ENCODE data around the gene FUT2.
"Not testable (repeated sequence)": the region's sequence is repeated elsewhere in the genome, so short reads cannot be mapped to it uniquely, and the experiment has no call there.

The FUT2 gene

DNA sequence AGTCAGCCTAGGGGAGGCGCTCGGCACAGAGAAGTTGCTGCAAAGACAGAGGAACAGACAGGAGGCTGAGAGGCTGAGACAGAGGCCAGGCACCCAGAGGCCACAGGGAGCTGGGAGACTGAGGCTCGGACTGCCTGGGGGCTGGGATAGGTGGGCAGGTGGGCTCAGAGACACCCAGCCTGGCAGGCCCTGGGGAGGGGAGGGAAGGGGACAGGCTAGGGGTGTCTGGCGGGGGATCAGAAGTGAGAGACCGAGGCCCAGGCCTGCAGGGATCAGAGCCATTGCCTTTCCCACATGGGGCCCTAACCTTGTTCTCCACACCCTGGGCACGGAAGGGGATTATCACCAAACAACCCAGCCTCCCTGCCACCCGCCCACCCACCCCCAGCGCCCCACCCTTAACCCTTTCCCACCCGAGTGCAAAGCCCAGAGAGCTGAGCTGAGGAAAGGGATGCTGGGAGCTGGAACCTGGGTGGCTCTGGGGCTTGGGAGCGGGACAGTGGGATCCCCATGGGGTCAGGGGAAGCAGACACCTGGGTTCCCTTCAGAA lies 24.2 kb upstream of the FUT2 start:
- no peak for DNase-seq

DNA sequence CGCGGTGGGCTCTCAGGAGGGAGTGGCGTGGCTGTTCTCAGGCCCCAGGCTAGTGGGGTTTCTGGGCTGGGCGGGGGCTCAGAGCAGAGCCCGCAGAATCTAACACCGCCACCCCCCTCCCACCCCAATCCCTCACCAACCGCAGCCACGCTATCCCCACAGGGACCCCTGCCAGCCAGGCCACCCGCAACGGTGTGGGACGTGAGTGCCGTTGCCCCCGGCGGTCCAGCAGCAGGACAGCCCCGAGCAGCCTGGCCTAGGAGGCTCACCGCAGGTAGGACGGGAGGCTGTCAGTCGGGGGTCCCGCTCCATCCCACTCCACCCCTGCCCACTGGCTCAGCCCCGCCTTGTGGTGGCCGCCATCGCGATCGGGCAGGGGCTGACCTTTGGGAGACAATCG lies 22.8 kb upstream of the FUT2 start, which contains the start of gene NTN5:
TSS of gene NTN5 (minus strand) at position 24 of the 400 bp plus-strand sequence. CDS start 2,031 bp downstream, outside the sequence.
- DNase-seq, result no peak

DNA sequence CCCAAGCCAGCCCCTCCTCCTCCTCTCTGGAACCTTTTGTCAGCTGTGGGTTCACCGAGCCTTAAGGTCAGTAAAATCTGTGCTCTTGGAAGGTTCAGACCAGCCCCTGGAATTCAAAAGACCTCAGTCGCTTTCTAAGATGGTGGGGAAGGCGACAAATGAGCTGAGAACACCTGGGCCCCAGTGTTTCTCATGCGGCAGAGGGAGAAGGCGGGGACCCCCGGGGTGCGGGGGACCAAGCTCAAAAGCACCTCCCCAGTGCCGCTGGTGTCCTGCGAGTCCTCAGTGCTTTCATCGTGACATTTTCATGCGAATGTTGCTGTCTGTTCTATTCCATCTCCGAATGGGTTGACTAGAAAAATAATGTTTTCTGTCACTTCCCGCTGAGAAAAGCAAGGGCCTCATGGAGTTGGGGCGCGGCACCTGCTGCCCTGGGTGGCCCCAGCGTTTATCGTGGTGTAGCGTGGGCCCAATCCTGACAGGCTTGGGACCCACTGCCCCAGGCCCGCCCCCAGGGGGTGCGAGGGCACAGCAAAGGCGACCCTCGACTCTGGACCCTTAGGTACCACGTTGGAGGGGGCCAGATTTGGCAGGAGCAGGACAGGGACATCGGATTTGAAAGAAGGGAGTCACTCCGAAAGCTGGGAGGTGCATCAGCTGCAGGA lies 22.2 kb upstream of the FUT2 start:
- no peak for DNase-seq

DNA sequence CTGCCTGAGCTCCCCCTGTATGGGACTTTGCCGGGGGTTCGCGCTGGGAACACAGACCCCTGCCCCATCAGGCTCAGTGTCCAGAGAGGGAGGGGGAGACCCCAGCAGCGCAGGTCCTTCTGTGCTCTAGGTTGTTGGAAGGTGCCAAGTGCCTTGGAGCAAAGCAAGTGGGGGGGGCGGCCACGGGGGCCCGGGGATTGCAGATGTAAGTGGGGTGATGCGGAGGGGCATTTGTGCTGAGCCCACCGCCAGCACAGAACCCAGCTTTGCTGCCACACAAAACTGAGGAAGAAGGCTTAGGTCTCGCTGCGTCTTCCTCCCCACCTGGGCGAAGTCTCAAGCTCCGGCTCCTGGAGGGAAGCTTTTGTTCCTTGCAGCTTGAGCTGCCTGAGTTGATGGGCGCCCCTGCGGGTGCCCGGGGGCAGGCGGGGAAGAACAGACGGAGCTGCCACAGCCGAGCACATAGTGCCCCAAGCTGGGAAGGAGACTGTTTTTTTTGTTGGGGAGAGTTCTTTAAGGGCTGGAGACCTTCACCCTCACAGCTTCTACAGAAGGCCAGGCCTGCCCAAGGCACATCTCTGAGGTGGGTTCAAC lies 21.5 kb upstream of the FUT2 start:
- DNase-seq, result no peak

DNA sequence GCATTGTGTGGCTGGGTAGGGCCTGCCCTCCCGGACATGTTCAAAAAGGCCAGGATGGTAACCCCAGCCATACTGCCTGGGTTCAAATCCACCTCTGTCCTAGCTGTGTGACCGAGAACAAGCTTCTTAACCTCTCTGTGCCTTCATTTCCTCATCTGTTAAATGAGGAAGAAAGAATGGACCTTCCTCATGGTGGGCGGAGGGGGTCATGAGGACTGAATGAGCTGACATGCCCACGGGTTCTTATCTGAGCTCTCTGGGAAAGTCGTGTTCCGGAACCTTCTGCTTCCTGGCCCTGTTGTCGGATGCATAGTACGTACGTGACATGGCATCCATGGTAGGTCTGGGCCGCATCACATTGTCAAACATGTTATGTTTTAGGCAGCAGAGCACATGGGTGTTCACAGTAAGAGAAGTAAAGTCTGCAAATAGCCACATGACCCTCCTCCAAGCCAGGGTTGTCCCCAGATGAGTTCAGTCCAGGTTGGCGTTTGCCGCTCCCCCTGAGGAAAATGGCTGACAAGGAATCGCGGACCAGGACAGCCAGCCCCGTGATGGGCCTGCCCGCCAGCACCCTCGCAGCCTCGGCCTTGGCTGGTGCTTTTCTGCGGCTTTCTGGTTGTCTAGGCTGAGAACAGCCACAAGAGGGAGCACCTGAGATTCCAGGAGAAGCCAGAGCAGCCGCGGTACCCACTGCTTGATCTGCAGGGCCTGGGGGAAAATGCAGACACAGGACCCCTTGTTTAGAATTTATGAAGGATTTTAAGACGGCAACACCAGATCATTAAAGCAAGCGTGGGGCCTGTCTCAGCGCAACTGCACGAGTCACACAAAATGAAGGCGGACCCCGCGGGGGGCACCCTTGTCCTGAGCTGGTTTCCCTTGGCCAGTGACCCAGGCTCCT lies 20.6 kb upstream of the FUT2 start:
- DNase-seq, result peak; percentile 60

DNA sequence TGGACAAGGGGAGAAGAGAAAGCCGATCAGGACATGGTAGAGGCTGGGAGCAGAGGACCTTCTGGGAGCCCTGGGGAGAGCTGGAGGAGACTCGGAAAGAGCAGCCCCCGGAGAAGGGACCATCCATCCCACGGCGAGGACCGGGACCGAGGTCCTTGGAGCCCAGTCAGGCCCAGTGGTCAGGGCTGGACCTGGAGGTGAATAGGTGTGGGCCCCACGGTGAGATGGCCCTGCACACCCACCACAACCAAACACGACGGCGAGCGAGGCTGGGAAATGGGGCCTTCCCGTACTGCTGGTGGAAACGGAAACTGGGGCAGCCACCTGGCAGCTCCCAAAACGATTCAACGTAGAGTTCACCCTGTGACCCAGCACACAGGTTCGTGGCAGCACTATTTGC lies 19.3 kb upstream of the FUT2 start:
- DNase-seq, result no peak

DNA sequence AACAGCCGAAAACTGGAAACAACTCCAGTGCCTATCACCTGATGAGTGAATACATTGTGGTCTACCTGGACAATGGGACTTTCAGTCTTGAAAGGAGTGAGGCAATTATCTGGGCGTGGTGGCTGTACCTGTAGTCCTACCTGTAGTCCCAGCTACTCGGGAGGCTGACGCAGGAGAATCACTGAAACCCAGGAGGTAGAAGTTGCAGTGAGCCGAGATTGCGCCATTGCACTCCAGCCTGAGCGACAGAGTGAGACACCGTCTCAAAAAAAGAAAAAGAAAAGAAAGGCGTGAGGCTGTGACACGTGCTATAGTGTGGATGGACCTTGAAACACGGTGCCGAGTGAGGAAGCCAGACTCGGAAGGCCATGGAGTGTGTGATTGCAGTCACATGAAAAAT lies 18.9 kb upstream of the FUT2 start:
- no peak for DNase-seq

DNA sequence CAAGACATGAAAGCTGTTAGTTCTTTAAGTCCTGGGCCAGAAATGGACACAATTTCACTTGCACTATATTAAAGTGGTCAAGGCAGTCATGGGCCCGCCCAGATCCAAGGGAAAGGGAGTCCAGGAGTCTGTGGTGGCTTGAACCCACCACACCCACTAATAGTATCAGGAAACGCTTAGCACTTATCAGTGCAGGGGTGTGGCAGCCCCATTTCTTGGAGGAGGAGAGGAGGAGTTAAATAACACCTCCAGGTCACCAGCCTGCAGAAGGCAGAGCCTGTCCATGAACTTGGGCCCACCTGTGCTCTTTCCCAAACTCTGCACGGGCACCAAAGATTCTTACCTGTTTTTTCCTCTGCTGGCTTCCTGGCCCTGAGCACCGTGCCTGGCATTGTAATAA lies 17.6 kb upstream of the FUT2 start:
- DNase-seq, result no peak

DNA sequence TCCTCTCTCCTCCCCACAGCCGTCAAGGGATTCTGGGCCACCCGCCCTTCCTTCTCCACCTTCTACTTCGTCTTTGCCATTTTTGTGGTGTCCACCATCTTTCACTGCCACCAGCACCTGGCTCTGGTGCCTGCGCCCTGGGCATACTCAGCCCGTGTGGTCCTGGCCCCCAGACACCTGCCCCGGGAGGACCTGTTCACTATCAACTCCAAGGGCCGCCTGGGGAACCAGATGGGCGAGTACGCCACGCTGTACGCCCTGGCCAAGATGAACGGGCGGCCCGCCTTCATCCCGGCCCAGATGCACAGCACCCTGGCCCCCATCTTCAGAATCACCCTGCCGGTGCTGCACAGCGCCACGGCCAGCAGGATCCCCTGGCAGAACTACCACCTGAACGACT lies 15.8 kb upstream of the FUT2 start:
- not testable (repeated sequence) for DNase-seq

DNA sequence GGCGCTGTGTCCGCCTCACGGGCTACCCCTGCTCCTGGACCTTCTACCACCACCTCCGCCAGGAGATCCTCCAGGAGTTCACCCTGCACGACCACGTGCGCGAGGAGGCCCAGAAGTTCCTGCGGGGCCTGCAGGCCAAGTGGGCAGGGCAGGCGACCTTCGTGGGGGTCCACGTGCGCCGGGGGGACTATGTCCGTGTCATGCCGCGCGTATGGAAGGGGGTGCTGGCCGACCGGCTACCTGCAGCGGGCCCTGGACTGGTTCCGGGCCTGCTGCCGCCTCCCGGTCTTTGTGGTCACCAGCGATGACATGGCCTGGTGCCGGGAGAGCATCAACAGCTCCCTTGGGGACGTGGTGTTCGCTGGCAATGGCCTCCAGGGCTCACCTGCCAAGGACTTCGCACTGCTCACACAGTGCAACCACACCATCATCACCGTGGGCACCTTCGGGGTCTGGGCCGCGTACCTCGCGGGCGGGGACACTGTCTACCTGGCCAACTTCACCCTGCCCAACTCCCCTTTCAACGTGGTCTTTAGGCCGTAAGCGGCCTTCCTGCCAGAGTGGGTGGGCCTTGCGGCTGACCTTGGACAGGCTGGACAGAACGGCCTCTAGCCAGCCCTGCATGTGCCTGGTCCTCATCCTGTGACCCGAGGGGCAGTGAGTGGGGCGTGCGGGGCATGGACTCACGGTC lies 15.2 kb upstream of the FUT2 start:
- DNase-seq, result no peak

DNA sequence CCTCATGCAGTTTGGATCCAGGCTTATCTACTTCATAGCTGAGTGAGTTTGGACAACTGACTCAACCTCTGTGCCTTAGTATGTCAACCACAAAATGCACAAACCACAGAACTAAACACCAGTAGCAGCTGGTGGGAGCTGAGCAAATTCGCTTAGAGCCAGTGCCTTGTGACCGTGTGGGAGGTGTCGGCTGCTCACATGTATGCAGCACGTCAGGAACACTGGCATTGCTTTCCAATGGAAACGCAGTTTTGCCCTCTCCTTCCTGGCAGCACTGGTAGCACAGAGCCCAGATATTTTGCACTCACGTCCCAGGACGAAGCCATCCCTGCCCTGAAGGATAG lies 14.7 kb upstream of the FUT2 start:
- DNase-seq, result no peak

DNA sequence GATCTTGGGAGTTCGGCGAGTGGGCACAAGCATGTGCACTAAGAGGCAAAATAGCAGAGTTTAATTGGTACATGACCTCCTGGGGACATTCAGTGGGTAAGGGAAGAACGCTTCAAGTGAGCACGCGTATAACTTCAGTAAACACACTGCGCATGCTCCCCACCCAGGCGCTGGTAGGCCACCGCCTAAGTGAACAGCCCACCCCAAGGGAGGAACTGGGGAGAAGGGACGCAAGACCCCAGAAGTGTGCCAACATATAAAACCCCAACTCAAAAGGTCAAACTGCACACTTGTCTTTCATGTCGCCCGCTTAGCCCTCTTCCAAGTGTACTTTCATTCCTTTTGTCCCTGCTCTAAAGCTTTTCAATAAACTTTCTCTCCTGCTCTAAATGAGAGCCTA lies 12.4 kb upstream of the FUT2 start:
- no peak for DNase-seq

DNA sequence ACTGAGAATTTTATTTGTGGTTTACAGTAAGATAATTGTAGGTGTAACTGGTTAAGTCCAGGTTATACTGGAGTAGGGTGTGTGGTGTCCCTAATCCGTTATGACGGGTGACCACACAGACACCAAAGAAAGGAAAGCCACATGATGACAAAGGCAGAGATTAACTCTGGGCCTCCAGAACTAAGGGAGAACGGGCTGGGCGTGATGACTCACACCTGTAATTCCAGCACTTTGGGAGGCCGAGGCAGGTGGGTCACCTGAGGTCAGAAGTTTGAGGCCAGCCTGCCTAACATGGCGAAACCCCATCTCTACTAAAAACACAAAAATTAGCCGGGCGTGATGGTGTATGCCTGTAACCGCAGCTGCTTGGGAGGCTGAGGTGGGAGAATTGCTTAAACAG lies 10.2 kb upstream of the FUT2 start:
- no peak for DNase-seq

DNA sequence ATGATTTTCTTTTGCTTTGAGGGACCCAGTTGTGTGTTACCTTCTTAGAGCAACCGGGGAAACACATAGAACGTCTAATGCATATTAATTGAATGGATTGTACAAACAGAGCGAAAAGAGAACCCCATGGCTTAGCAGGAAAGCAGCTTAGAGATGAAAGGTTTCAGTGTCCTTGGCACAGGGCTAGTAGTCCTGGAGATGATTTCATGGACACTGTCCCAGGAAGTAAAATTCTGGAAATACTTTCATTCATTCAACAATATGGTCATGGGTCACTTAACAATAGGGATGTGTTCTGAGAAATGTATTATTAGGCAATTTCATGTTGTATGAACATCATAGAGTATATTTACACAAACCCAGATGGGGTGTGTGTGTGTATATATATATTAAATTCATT lies 9.7 kb upstream of the FUT2 start:
- no peak for DNase-seq

DNA sequence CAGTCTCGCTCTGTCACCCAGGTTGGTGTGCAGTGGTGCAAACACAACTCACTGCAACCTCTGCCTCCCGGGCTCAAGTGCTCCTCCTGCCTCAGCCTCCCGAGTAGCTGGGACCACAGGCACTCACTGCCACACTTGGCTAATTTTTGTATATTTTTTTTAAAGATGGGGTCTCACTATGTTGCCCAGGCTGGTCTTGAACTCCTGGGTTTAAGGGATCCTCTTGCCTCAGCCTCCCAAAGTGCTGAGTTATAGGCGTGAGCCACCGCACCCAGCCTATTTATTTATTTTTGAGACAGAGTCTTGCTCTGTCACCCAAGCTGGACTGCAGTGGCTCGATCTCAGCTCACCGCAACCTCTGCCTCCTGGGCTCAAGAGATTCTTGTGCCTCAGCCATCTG lies 9.1 kb upstream of the FUT2 start:
- DNase-seq, result not testable (repeated sequence)

DNA sequence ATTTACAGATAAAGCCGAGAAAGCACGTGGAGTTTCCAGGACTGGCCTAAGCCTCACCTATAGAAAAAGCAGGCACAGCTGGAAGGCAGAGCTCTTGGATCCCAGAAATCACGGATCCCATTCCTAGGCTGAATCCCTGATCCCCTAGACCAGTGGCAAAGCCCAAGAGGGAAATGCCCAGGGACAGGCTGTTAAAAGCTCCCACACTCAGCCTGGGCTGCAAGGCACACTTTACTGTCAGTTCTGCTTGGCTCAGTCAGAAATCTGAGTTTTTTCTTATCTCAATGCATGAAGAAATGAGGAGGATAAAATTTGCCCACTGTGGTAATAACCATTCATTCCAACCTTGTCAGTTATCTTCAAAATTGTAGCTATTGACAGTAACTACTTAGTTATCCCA lies 8.0 kb upstream of the FUT2 start:
- no peak for DNase-seq

DNA sequence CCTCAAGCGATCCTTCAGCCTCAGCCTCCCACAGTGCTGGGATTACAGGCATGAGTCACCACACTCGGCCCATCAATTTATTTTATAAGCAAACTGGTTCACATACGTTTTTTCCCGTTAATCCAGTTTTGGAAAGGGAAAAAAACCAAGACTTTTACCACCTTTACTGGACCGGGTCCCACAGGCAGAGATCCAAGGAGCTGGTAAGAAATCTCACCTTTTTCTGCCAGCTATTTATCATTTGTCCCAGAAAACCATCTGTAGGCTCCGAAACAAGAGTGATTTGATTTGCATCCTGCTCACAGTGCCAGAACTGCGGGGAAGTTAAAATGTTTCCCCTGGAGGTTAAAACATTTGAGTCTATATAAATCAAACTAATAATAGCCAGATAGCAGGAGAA lies 6.3 kb upstream of the FUT2 start:
- DNase-seq, result no peak

DNA sequence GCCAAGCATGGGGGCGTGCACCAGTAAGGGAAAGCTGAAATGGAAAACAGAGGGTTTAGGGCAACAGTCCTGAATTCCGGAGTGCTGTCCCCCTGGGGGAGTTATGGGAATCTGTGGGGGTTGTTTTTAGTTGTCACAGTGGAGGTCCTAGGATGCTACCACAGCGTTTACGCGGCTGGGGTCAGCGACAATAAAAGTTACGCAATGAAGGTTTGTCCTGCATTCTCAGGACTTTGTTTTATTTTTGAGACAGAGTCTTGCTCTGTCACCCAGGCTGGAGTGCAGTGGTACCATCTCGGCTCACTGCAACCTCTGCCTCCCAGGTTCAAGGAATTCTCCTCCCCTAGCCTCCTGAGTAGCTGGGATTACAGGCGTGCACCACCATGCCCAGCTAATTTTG lies 2.1 kb upstream of the FUT2 start:
- DNase-seq, result not testable (repeated sequence)

DNA sequence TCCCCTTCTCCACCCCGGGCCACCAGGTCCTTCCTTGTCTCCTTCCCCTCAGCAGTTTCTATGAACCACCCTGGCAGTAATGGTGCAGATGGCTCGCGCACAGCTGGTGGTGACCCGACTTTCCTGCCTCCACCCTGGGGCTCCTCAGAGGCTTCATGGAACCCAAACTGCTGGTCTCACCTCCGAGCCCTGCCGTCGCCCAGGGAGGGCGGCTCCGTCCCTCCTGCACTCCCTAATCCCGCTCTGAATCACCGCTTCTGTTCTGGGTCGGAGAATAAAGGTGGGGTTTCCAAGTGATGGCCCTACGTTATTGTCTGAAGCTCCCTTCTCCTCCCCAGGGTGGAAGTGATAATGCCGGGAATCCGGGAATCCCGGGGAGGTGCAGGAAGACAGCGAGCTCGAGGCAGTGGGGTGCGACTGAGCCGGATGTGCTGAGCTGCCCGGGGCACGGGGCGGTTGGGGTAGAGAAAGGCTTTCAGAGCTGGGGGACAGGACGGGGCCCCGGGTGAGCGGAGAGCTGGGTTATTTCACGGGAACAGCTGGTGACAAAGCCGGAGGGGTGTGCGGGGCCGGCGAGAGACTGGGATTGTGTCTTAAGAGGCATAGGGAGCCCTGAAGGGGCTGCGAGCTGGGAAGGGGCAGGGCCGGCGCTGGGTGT lies 711 bp downstream of the FUT2 start:
- no peak for DNase-seq

DNA sequence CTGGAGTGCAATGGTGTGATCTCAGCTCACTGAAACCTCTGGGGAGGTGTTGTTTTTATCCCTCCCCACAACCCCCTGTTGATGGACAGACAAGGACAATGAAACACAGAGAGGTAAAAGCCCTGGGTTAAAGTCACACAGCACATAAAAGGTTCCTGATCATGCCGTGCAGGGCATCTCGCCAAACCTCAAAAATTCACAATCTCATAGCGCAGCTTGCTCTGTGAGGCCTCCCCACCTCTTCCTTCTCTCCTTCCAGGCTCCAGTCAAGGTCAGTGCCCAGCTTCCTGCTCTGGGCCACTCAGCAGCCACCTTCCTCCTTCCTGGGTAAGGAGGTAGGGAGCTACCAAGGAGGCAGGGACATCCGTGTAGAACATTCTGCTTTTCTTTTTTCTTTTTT lies 2.3 kb downstream of the FUT2 start:
- no peak for DNase-seq

DNA sequence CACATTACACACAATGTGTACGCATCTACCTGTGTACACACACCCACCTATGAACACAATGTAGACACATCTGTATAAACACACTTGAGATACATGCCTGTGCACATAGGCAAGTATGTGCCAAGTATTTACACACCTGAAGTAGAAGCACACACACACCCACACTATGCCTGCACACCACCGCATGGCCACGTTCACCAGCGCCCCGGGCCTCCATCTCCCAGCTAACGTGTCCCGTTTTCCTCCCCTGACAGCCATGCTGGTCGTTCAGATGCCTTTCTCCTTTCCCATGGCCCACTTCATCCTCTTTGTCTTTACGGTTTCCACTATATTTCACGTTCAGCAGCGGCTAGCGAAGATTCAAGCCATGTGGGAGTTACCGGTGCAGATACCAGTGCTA lies 6.9 kb downstream of the FUT2 start:
- no peak for DNase-seq

DNA sequence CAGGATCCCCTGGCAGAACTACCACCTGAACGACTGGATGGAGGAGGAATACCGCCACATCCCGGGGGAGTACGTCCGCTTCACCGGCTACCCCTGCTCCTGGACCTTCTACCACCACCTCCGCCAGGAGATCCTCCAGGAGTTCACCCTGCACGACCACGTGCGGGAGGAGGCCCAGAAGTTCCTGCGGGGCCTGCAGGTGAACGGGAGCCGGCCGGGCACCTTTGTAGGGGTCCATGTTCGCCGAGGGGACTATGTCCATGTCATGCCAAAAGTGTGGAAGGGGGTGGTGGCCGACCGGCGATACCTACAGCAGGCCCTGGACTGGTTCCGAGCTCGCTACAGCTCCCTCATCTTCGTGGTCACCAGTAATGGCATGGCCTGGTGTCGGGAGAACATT lies 7.5 kb downstream of the FUT2 start:
- no peak for DNase-seq

DNA sequence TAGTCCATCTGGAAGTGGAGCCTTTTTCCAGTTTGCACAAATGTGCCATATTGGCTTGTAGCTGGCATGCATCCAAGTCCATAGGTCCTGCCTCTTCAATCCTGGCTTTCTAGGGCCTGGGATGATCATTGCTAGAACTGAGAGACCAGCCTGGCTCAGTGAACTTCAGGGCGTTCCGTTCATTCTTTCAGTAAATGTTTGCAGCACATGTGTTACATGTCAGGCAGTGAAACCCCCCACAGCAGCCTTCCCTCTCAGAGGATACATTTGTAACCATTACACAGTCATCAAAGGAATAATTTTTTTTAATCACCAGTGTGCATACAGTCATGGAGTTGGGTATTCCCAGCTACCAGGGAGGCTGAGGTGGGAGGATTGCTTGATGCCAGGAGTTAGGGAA lies 9.7 kb downstream of the FUT2 start:
- DNase-seq, result no peak

All from activated effector memory CD4-positive, alpha-beta T cell treated with Interleukin-2 at 50 U/mL for 16 hours (primary cell).